ENCODE results near the gene NEK2.

The NEK2 gene

DNA sequence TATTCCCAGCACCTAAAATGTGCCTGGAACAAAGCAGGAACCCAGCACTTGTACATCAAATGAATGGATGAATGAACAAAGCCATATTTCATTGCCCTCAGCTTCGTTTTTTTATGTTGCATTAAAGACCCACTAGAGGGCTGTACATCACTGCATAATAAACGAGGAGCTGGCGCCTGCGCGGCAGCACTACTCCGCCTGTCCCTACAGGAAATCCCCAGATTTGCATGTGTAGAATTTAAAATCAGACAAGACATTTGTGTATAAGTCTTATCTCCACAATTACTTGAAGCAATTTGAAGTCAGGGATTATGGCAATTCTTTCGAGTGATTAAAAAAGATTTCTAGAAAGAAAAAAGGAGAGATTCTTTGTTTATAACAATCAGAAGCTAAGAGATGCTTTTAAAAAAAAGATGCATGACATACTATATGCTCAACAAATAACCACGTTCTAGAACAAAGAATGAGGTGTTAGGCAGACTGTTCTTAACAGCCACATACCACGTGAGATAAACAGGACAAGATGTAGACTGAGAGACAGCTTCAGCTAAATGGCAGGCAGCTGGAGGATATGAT is 5.4 kb upstream of the NEK2 start:
- TF ChIP-seq ZNF70 (CRISPR knock-in tag; IDR thresholded peaks at IDR 0.05) (peak; percentile 77), RARB (CRISPR knock-in tag; IDR thresholded peaks at IDR 0.05) (no peak)
- ATAC-seq = peak; percentile 96

DNA sequence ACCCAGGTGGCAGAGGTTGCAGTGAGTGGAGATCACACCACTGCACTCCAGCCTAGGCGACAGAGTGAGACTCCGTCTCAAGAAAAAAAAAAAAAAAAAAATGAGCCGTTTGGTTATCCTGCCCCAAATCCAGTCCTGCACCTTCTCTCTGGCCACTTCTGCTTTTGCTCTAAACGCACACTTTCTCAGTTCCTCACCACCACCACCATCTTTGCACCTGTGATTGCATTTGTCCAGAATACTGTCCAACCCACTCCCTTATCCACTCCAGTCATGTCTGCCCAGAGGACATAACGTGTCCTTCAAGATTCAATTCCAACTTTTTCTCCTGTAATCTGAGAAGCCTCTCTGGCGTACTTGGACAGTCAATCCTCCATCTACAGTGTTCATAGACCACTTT is 2.2 kb upstream of the NEK2 start:
- no peak for TF ChIP-seq PPARA (CRISPR knock-in tag; IDR thresholded peaks at IDR 0.05; ENCODE audit: borderline replicate concordance)
- no peak for TF ChIP-seq TCF4 (CRISPR knock-in tag; IDR thresholded peaks at IDR 0.05; ENCODE audit: borderline replicate concordance)
- no peak for TF ChIP-seq ESRRG (CRISPR knock-in tag; IDR thresholded peaks at IDR 0.05)
- no peak for TF ChIP-seq OSR1 (CRISPR knock-in tag; IDR thresholded peaks at IDR 0.05)
- TF ChIP-seq ISL1 (CRISPR knock-in tag; IDR thresholded peaks at IDR 0.05) = no peak
- TF ChIP-seq GLIS3 (CRISPR knock-in tag; IDR thresholded peaks at IDR 0.05) = no peak
- no peak for TF ChIP-seq ARNTL (CRISPR knock-in tag; IDR thresholded peaks at IDR 0.05; ENCODE audit: borderline replicate concordance, low read depth)
- ATAC-seq = no peak

DNA sequence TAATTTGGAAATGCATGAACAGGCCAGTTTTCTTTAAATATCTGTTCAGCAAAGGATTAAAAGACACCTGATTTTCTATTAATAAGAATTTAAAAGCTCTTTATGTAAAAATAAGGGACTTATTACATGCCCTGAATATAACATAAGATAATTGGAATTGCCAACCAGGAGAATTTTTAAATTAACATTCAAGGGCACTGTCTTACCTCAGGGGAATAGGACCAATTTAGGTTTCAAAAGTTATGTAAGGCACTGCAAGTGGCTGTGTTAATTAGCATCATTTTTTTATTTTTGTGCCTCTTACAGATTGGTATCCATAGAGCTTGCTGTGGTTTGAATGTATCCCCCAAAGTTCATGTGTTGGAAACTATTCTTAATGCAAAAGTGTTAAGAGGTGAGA is 1.3 kb upstream of the NEK2 start:
- ATAC-seq = no peak
- TF ChIP-seq, protein P1, sequence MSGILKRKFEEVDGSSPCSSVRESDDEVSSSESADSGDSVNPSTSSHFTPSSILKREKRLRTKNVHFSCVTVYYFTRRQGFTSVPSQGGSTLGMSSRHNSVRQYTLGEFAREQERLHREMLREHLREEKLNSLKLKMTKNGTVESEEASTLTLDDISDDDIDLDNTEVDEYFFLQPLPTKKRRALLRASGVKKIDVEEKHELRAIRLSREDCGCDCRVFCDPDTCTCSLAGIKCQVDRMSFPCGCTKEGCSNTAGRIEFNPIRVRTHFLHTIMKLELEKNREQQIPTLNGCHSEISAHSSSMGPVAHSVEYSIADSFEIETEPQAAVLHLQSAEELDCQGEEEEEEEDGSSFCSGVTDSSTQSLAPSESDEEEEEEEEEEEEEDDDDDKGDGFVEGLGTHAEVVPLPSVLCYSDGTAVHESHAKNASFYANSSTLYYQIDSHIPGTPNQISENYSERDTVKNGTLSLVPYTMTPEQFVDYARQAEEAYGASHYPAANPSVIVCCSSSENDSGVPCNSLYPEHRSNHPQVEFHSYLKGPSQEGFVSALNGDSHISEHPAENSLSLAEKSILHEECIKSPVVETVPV (CRISPR knock-in tag; IDR thresholded peaks at IDR 0.05) = no peak
- TF ChIP-seq, protein P2, sequence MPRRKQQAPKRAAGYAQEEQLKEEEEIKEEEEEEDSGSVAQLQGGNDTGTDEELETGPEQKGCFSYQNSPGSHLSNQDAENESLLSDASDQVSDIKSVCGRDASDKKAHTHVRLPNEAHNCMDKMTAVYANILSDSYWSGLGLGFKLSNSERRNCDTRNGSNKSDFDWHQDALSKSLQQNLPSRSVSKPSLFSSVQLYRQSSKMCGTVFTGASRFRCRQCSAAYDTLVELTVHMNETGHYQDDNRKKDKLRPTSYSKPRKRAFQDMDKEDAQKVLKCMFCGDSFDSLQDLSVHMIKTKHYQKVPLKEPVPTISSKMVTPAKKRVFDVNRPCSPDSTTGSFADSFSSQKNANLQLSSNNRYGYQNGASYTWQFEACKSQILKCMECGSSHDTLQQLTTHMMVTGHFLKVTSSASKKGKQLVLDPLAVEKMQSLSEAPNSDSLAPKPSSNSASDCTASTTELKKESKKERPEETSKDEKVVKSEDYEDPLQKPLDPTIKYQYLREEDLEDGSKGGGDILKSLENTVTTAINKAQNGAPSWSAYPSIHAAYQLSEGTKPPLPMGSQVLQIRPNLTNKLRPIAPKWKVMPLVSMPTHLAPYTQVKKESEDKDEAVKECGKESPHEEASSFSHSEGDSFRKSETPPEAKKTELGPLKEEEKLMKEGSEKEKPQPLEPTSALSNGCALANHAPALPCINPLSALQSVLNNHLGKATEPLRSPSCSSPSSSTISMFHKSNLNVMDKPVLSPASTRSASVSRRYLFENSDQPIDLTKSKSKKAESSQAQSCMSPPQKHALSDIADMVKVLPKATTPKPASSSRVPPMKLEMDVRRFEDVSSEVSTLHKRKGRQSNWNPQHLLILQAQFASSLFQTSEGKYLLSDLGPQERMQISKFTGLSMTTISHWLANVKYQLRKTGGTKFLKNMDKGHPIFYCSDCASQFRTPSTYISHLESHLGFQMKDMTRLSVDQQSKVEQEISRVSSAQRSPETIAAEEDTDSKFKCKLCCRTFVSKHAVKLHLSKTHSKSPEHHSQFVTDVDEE (CRISPR knock-in tag; IDR thresholded peaks at IDR 0.05) = no peak
- TF ChIP-seq ZFP3 (CRISPR knock-in tag; IDR thresholded peaks at IDR 0.05) = no peak
- TF ChIP-seq PPARA (CRISPR knock-in tag; IDR thresholded peaks at IDR 0.05; ENCODE audit: borderline replicate concordance) = no peak
- TF ChIP-seq, protein P3, sequence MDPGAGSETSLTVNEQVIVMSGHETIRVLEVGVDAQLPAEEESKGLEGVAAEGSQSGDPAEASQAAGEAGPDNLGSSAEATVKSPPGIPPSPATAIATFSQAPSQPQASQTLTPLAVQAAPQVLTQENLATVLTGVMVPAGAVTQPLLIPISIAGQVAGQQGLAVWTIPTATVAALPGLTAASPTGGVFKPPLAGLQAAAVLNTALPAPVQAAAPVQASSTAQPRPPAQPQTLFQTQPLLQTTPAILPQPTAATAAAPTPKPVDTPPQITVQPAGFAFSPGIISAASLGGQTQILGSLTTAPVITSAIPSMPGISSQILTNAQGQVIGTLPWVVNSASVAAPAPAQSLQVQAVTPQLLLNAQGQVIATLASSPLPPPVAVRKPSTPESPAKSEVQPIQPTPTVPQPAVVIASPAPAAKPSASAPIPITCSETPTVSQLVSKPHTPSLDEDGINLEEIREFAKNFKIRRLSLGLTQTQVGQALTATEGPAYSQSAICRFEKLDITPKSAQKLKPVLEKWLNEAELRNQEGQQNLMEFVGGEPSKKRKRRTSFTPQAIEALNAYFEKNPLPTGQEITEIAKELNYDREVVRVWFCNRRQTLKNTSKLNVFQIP (CRISPR knock-in tag; IDR thresholded peaks at IDR 0.05; ENCODE audit: borderline replicate concordance, low read depth) = no peak
- no peak for TF ChIP-seq ZNF565 (CRISPR knock-in tag; conservative IDR thresholded peaks at IDR 0.05; ENCODE audit: low read depth)
- no peak for TF ChIP-seq BACH2 (CRISPR knock-in tag; IDR thresholded peaks at IDR 0.05; ENCODE audit: borderline replicate concordance)
- TF ChIP-seq CSDC2 (CRISPR knock-in tag; IDR thresholded peaks at IDR 0.05) = no peak
- TF ChIP-seq ARNTL (CRISPR knock-in tag; IDR thresholded peaks at IDR 0.05; ENCODE audit: borderline replicate concordance, low read depth) = no peak
- no peak for TF ChIP-seq ZC3H10 (CRISPR knock-in tag; IDR thresholded peaks at IDR 0.05)
- TF ChIP-seq RARB (CRISPR knock-in tag; IDR thresholded peaks at IDR 0.05) = no peak
- no peak for TF ChIP-seq ESRRG (CRISPR knock-in tag; IDR thresholded peaks at IDR 0.05)
- no peak for TF ChIP-seq ISL1 (CRISPR knock-in tag; IDR thresholded peaks at IDR 0.05)
- no peak for TF ChIP-seq ZFP30 (CRISPR knock-in tag; IDR thresholded peaks at IDR 0.05)
- TF ChIP-seq GLIS3 (CRISPR knock-in tag; IDR thresholded peaks at IDR 0.05) = no peak

DNA sequence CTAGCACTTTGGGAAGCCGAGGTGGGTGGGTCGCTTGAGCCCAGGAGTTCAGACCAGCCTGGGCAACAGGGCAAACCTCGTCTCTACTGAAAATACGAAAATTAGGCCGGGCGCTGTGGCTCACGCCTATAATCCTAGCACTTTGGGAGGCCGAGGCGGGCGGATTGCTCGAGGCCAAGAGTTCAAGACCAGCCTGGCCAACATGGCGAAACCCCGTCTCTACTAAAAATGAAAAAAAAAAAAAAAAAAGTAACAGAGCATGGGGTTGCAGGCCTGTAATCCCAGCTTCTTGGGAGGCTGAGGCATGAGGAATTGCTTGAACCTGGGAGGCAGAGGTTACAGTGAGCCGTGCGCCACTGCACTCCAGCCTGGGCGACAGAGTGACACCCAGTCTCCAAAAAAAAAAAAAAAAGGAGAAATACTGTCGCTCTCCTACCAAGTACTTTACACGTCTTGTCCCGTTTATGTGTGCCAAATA is 724 bp upstream of the NEK2 start:
- TF ChIP-seq ZFP3 (CRISPR knock-in tag; IDR thresholded peaks at IDR 0.05) = no peak
- no peak for TF ChIP-seq ARNTL (CRISPR knock-in tag; IDR thresholded peaks at IDR 0.05; ENCODE audit: borderline replicate concordance, low read depth)
- TF ChIP-seq, protein P4, sequence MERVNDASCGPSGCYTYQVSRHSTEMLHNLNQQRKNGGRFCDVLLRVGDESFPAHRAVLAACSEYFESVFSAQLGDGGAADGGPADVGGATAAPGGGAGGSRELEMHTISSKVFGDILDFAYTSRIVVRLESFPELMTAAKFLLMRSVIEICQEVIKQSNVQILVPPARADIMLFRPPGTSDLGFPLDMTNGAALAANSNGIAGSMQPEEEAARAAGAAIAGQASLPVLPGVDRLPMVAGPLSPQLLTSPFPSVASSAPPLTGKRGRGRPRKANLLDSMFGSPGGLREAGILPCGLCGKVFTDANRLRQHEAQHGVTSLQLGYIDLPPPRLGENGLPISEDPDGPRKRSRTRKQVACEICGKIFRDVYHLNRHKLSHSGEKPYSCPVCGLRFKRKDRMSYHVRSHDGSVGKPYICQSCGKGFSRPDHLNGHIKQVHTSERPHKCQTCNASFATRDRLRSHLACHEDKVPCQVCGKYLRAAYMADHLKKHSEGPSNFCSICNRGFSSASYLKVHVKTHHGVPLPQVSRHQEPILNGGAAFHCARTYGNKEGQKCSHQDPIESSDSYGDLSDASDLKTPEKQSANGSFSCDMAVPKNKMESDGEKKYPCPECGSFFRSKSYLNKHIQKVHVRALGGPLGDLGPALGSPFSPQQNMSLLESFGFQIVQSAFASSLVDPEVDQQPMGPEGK (CRISPR knock-in tag; IDR thresholded peaks at IDR 0.05; ENCODE audit: borderline replicate concordance) = no peak
- no peak for TF ChIP-seq SNAI2 (CRISPR knock-in tag; IDR thresholded peaks at IDR 0.05)
- TF ChIP-seq ZC3H10 (CRISPR knock-in tag; IDR thresholded peaks at IDR 0.05) = no peak
- TF ChIP-seq, protein P3 (CRISPR knock-in tag; IDR thresholded peaks at IDR 0.05; ENCODE audit: borderline replicate concordance, low read depth) = no peak
- TF ChIP-seq CSDC2 (CRISPR knock-in tag; IDR thresholded peaks at IDR 0.05) = no peak
- no peak for TF ChIP-seq ZNF565 (CRISPR knock-in tag; conservative IDR thresholded peaks at IDR 0.05; ENCODE audit: low read depth)
- ATAC-seq = no peak

Data from SK-N-SH treated with all-trans-retinoic acid at 6 μM for 48 hours (cell line).